ENCODE measurements around the gene MAST1.
"Not testable (repeated sequence)": the region's sequence is repeated elsewhere in the genome, so short reads cannot be mapped to it uniquely, and the experiment has no call there.

The MAST1 gene

GRCh38 chr19:12872255-12872654 lies 33.9 kb downstream of the MAST1 start:
- DNase-seq = no peak

- DNase-seq = peak; percentile 52
Observed at GRCh38 chr19:12872941-12873890, 34.9 kb downstream of the MAST1 start.

- no peak for DNase-seq
Observed at GRCh38 chr19:12873891-12874745, 35.8 kb downstream of the MAST1 start.

GRCh38 chr19:12875086-12875485 lies 36.8 kb downstream of the MAST1 start:
- DNase-seq = no peak

- no peak for DNase-seq
Observed at GRCh38 chr19:12880551-12881171, 42.3 kb downstream of the MAST1 start.

- peak; percentile 87 for DNase-seq
Observed at GRCh38 chr19:12881172-12881808, 43.0 kb downstream of the MAST1 start, which contains the start of gene DNASE2. Gene DNASE2, minus strand, starts transcription at chr19:12881449. Its CDS starts 74 bp downstream, at chr19:12881375.

- DNase-seq = no peak
Observed at GRCh38 chr19:12882589-12882988, 44.3 kb downstream of the MAST1 start.

GRCh38 chr19:12884202-12884601 lies 45.9 kb downstream of the MAST1 start:
- DNase-seq = no peak

- no peak for DNase-seq
Observed at GRCh38 chr19:12884627-12884925, 46.3 kb downstream of the MAST1 start.

GRCh38 chr19:12884926-12885748 lies 46.8 kb downstream of the MAST1 start:
- DNase-seq = peak; percentile 52

- no peak for DNase-seq
Observed at GRCh38 chr19:12885749-12886650, 47.7 kb downstream of the MAST1 start.

GRCh38 chr19:12886651-12886968 lies 48.3 kb downstream of the MAST1 start:
- DNase-seq = no peak

- no peak for DNase-seq
Observed at GRCh38 chr19:12886969-12887747, 48.8 kb downstream of the MAST1 start, which contains the start of gene KLF1. Gene KLF1, minus strand, starts transcription at chr19:12887201. Its CDS starts 61 bp downstream, at chr19:12887140.

GRCh38 chr19:12888006-12888603 lies 49.8 kb downstream of the MAST1 start:
- DNase-seq = no peak

GRCh38 chr19:12890299-12890786 lies 52.0 kb downstream of the MAST1 start:
- DNase-seq = not testable (repeated sequence)

- peak; percentile 99 for DNase-seq
Observed at GRCh38 chr19:12890787-12891552, 52.7 kb downstream of the MAST1 start, which contains the start of gene GCDH. Gene GCDH, plus strand, starts transcription at chr19:12891160. Its CDS starts 145 bp downstream, at chr19:12891305.

GRCh38 chr19:12891553-12892021 lies 53.3 kb downstream of the MAST1 start:
- DNase-seq = no peak

- no peak for DNase-seq
Observed at GRCh38 chr19:12893582-12893981, 55.3 kb downstream of the MAST1 start.

Measured in fibroblast of skin of scalp (primary cell).